DMS114 treated with DMSO at 0.1 percent for 48 hours (cell line): ENCODE data around the gene NDUFAF3.

Experiments used
- DNase-seq: peaks from one replicate; lab custom pipeline; 2025; ENCODE audit not compliant: unreplicated experiment; lab: John Stamatoyannopoulos, UW

NDUFAF3 gene

GRCh38 chr3:49017971-49018706 lies 3.8 kb upstream of the NDUFAF3 start, which contains the start of gene DALRD3:
Gene DALRD3, minus strand, starts transcription at chr3:49018580. Its CDS starts 16 bp downstream, at chr3:49018564.
- peak; percentile 43 for DNase-seq

GRCh38 chr3:49018707-49019006 lies 3.3 kb upstream of the NDUFAF3 start:
- peak; percentile 43 for DNase-seq

GRCh38 chr3:49019941-49020329 lies 2.0 kb upstream of the NDUFAF3 start:
- no peak for DNase-seq

GRCh38 chr3:49020330-49021212 lies 1.4 kb upstream of the NDUFAF3 start:
- DNase-seq = no peak

- DNase-seq = peak; percentile 91
Measured at GRCh38 chr3:49021213-49021812, 608 bp upstream of the NDUFAF3 start.

GRCh38 chr3:49022688-49023171 lies 809 bp downstream of the NDUFAF3 start:
- no peak for DNase-seq

GRCh38 chr3:49023775-49024174 lies 1.9 kb downstream of the NDUFAF3 start:
- no peak for DNase-seq

GRCh38 chr3:49024449-49024848 lies 2.5 kb downstream of the NDUFAF3 start:
- no peak for DNase-seq

GRCh38 chr3:49025005-49025792 lies 3.3 kb downstream of the NDUFAF3 start:
- DNase-seq = no peak

GRCh38 chr3:49025793-49026520 lies 4.0 kb downstream of the NDUFAF3 start:
- no peak for DNase-seq

GRCh38 chr3:49026536-49026935 lies 4.6 kb downstream of the NDUFAF3 start:
- DNase-seq = no peak

GRCh38 chr3:49027634-49028033 lies 5.7 kb downstream of the NDUFAF3 start:
- no peak for DNase-seq

GRCh38 chr3:49028298-49028672 lies 6.4 kb downstream of the NDUFAF3 start:
- DNase-seq = no peak

- DNase-seq = peak; percentile 78
Measured at GRCh38 chr3:49028673-49029562, 7.0 kb downstream of the NDUFAF3 start, which contains the start of gene IMPDH2. Gene IMPDH2, minus strand, starts transcription at chr3:49029398. Its CDS starts 48 bp downstream, at chr3:49029350.

GRCh38 chr3:49029563-49029884 lies 7.6 kb downstream of the NDUFAF3 start:
- no peak for DNase-seq

GRCh38 chr3:49030321-49030720 lies 8.4 kb downstream of the NDUFAF3 start:
- DNase-seq = no peak

- DNase-seq = no peak
Measured at GRCh38 chr3:49032646-49033304, 10.9 kb downstream of the NDUFAF3 start.

GRCh38 chr3:49034650-49035049 lies 12.7 kb downstream of the NDUFAF3 start:
- no peak for DNase-seq

- no peak for DNase-seq
Measured at GRCh38 chr3:49035281-49035680, 13.4 kb downstream of the NDUFAF3 start.
